CD4-positive, alpha-beta T cell treated with Interleukin-17A for 1 hour (primary cell): ENCODE measurements around the gene ZNF341.
"Not testable (repeated sequence)": the region's sequence is repeated elsewhere in the genome, so short reads cannot be mapped to it uniquely, and the experiment has no call there.

Source experiments
- DNase-seq: peaks from one replicate; pipeline ENCODE4 v3.0.0-alpha.2; 2020

Gene ZNF341

DNA sequence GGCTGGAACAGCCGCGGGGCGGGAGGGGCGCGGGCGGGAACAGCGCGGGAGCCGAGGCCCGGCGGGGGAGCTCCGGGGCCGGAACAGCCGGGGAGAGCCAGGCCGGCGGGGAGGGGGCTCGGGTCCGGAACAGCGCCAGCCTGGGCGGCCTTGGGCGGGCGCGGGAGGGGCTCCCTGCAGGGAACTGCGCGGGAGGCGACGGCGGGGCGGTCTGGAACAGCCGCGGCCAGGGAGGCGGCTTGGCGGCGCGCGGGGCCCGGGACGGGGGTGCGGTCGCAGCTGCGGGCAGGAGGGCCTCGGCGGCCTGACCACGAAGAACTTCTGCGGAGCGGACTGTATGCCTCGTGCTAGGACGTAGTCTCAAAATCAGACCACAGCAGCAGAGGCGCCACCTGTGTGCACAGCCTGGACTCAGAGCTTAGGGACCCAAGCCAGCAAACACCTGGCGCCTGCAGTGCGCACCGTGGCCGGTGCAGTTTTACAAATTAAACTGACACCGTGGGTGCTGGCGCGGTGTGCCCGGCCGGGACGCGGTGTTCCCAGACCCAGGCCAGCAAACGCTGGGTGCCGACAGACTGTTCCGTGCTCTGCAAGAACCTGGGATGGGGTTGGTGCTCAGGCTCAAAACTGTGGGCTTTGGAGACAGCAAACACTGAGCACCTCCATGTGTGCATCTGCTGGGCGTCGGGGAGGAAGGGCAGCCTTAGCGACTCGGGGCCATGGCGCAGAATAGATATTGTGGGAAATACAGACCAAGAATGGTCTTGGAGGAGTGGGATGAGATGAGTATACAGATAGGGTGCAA is 572 bp downstream of the ZNF341 start:
- DNase-seq: no peak

DNA sequence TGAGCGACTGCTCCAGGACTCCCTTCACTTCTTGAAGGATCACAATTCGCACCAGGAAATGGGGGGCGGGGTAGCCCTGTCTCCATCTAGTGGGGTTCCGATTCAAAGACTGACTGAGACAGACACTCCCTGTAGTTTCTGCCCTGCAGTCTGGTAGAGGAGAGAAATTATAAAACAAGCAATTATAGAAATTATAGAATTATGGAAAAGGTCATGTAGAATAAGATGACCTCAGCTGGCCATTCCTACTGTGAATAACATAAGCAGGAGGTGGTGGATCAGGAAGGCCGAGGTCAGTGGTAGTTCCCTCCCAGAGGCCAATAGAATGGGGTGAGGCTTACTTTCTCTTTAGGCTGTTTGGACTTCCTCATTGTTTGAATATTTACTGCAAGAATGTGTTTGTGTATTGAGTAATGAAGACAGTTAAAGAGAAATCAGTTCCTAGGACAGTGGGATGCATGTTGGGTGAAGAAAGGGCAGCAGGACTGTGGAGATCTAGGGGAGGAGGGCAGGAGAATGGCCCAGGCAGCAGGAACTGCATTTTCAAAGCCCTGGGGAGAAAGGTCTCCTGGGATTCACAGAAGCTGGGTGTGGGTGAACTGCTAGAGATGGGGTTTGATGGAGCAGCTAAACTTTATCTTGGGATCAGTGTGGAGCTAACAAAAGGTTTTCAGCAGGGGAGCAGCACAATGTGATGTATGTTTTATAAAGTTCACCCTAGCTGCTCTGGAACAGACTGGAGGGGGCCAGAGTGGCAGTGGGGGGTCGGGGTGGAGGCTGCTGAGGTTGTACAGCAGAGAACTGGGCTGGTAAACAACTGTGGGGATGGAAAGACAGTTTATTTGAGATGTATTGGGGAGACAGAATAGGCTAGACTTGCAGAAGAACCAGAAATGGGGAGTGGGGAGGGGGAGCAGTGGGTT is 2.1 kb downstream of the ZNF341 start:
- DNase-seq: no peak

DNA sequence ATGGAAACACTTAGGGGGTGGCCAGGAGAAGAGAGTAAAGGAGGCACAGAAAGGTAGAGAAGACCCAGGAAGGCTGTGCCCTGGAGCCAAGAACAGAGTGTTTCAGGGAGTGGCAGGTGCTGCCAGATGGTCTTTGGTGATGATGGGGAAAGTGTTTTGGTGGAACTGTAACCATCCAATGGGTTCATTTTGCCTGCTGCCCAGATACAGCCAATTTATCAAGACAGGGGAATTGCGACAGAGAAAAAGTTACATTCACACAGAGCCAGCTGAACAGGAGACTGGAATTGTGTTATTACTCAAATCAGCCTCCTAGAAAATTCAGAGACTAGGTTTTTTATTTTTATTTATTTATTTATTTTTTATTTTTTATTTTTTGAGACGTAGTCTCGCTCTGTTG is 5.2 kb downstream of the ZNF341 start:
- no peak for DNase-seq

DNA sequence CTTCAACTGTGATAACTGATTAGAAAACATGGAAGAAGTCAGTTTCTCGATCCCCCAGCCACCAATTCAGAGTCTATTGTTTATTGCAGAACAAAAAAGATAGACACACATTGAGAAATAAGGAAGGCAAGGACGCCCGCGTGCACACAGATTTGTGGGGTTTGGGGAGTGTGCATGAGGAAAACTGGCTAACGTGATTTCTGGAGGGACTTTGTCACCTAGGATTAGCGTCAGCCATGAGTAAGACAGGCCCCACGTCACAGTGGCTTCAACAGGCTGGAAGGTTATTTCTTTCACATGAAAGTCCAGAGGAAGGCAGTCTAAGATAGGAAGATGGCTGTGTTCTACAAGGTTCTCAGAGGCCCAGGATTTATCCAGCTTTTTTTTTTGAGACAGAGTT is 7.7 kb downstream of the ZNF341 start:
- DNase-seq: no peak

DNA sequence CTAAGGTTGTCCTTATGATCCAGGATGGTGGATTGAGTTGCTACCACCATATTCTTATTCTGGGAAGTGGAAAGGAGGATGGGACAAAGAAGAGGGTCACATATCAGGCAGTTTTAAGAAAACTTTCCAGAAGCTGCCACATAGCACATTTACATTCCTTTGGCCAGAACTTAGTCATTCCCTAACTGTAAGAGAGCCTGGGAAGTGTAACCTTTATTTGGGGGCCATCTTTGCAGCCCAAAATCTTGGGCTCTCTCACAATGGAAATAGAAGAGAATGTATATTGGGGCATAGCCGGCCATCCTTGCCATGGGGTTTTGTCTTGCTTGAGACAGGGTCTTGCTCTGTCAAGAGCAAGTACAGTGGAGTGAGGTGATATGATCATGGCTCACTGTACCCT is 8.4 kb downstream of the ZNF341 start:
- DNase-seq: no peak

DNA sequence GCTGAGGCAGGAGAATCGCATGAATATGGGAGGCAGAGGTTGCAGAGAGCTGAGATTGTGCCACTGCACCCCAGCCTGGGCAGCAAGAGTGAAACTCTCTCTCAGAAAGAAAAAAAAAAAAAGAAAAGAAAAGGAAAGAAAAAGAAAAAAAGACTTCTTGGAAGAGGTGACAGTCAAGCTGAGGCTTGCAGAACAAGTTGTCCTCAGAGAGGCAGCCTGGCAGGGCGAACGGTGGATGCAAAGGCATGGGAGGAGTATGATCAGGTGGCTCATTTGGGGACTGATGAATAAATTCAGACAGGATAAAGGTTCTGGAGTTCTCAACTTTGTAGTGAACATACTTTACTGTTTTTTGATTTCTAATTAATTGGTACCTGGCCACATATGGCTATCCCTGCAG is 12.4 kb downstream of the ZNF341 start:
- DNase-seq: no peak

DNA sequence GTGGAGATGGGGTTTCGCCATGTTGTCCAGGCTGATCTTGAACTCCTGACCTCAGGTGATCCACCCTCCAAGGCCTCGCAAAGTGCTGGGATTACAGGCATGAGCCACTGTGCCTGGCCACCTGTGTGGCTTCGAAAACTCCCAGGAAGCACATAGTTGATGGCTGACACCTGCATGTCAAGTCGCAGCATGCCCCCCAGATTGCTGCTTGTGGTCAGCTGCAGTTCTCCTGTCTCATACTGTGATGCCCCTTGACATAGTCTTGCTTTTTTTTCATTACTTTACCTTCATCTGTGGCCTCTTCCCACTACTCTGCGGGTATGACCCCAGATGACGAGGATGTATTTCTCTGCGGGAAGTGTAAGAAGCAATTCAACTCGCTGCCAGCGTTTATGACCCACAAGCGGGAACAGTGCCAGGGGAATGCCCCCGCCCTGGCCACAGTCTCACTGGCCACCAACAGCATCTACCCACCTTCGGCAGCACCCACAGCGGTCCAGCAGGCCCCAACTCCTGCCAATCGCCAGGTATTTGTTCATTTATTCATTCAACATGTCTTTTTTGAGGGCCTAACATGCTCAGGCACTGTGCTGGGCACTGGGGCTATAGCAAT is 13.1 kb downstream of the ZNF341 start:
- DNase-seq: no peak

DNA sequence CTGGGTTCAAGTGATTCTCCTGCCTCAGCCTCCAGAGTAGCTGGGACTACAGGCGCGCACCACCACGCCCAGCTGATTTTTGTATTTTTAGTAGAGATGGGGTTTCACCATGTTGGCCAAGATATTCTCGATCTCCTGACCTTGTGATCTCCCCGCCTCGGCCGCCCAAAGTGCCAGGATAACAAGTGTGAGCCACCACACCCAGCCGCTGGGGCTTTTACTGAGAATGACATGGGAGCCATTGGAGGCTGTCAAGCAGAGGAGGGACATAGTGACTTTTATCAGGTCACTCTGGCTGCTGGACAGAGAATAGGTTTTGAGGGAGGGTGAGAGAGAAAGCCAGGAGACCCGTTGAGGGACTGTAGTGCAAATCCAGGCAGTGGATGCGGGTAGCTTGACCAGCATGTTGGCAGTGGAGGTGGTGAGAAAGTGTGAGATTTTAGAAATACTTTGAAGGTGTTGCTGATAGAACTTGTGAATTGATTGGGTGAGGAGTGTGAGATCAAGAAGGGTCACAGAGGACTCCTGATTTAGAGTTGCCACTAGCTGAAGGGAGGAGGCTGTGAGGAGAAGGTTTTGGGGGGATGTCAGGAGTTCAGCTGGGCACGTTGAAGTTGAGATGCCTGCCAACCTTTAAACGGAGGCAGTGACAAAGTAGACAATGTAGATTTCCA is 14.7 kb downstream of the ZNF341 start:
- no peak for DNase-seq

DNA sequence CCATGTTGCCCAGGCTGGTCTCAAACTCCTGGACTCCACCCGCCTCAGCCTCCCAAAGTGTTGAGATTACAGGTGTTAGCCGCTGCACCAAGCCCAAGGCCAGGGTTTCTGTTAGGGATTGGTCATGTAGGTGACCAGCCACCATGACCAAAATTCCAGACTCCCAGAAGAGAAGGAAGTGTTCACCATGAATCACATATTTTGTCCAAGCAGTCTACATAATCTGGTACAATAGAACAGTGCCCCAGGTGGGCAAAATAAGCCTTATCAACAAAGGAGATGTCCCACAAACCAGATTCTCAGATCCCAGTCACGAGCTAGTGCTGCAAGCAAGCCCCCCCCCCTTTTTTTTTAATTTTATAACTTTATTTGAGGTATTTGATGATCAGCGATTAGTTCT is 20.0 kb downstream of the ZNF341 start:
- DNase-seq: no peak

DNA sequence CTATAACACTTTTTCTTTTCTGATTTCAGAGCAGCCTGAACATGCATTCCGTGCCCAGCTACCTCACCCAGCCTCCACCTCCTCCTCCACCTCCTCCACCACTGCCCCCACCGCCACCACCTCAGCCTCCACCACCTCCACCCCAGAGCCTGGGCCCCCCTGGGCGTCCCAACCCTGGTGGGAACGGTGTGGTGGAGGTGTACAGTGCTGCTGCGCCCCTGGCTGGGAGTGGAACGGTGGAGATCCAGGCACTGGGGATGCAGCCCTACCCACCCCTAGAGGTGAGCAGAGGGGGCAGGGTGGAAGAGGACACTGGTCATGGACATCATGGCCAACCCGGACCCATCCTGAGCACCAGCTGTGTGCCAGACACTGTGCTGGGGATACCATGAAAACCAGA is 21.3 kb downstream of the ZNF341 start:
- DNase-seq: no peak

DNA sequence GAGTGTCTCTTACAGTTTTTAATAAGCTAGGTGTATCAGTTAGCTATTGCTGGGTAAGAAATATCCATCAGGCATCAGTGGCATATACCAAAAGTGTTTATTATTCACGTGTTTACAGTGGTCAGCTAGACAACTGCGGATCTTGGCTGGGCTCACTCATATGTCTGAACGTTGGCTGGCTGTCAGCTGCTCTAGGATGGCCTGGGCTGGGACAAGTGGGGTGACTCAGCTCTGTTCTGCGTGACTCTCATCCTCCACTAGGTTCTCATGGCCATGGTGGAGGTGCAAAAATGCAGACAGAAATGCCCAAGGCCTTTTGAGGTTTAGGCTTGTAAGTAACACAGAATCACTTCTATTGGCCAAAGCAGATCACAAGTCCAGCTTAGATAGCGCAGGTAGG is 22.0 kb downstream of the ZNF341 start:
- DNase-seq: no peak

DNA sequence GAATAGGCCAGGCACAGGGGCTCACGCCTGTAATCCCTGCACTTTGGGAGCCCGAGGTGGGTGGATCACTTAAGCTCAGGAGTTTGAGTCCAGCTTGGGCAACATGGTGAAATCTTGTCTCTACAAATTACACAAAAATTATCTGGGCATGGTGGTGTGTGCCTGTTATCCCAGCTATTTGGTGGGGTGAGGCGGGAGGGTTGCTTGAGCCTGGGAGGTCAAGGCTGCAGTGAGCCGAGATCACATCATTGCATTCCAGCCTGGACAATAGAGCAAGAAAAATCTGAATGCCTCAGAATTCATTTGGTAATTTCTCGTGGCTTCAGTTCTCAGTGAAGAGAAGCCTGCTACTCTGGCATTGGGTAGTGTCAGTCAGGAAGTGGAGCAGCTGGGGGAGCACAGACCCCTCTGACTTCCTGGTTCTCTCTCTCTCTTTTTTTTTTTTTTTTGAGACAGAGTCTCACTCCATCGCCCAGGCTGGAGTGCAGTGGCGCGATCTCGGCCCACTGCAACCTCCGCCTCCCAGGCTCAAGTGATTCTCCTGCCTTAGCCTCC is 24.2 kb downstream of the ZNF341 start:
- DNase-seq: not testable (repeated sequence)

DNA sequence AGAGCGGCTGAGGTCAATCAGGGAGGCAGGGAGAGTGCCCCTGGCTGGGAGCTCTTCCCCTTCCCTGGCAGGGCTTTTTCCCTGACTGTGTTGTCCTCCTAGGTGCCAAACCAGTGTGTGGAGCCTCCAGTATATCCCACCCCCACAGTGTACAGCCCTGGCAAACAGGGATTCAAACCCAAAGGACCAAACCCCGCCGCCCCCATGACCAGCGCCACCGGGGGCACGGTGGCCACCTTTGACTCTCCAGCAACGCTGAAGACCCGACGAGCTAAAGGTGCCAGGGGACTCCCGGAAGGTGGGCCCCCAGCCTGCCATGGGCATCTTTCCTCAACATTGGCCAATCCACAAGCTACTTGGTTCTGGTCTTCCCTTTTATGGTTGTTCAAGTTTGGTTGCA is 25.2 kb downstream of the ZNF341 start:
- no peak for DNase-seq

DNA sequence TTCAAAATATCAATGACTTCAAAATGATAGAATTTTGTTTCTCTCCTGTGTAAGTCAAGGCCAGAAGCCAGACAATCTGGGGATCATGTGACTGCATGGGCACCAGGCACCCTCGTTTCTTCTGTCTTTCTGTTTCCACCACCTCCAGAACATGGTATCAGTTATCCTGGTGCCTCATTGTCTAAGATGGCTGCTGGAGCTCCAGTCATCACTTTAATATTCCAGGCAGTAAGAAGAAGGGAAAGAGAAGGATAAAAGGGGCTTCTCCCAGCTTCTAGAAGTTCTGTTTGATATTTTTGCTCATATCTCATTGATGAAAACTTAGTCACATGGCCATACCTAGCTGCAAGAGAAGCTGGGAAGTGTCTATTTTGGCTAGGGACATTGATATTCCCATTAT is 25.7 kb downstream of the ZNF341 start:
- DNase-seq: no peak

DNA sequence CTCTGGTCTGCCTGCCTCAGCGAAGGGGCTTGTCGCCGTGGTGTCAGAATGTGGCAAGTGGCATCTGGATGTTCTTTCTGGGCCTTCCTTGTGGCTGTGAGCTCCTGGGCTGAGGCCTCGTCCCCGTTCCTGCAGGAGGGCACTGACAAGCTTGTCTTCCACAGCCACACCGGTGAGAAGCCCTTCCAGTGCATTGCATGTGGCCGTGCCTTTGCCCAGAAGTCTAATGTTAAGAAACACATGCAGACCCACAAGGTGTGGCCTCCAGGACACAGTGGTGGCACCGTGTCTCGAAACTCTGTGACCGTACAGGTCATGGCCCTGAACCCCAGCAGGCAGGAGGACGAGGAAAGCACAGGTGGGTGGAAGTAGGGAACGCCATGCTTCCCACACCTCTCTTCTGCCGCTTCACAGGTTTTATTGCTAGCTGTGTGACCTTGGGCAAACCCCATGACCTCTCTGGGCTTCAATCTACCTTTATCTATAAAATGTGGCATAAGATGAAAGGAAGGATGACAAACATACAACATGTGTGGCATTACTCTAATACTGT is 30.0 kb downstream of the ZNF341 start:
- DNase-seq: no peak

DNA sequence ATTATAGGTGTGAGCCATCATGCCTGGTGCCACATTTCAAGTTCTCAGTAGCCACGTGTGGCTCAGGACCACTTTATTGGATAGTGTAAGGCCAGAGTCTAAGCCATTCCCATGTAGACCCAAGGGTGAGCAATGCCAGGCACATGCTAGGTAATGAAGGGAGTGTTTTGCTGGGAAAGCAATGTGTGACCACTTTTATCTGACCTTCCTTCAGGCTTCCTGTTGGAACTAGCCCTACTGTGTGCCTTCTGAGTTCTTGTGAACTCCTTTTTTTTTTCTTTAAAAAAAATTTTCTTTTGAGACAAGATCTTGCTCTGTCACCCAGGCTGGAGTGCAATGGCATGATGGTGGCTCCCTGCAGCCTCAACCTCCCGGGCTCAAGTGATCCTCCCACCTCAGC is 33.3 kb downstream of the ZNF341 start:
- DNase-seq: no peak

DNA sequence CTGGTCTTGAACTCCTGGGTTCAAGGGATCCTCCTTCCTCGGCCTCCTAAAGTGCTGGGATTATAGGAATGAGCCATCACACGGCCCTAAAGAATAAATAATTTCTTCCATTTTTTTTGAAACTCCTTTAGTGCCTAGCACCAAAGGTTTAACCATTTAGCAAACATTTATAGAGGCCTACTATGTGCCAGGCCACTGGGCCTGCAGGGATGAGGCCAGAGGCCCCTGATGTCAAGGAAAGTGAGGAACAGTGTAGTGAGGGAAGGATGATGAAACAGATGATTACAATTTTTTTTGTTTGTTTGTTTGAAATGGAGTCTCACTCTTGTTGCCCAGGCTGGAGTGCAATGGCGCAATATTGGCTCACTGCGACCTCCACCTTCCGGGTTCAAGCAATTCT is 33.8 kb downstream of the ZNF341 start:
- DNase-seq: no peak

DNA sequence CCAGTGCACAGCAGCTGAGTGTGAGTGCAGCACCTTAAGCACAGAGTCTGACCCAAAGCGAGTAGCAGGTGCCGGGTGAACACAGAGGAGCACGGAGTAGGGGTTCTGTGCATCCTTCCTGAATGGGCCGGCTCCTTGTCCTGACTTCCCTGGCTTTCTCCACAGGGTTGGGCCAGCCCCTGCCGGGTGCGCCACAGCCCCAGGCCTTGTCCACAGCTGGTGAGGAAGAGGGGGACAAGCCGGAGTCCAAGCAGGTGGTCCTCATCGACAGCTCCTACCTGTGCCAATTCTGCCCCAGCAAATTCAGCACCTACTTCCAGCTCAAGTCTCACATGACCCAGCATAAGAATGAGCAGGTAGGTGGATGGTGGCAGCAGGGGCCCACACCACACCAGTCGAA is 34.9 kb downstream of the ZNF341 start:
- DNase-seq: no peak

DNA sequence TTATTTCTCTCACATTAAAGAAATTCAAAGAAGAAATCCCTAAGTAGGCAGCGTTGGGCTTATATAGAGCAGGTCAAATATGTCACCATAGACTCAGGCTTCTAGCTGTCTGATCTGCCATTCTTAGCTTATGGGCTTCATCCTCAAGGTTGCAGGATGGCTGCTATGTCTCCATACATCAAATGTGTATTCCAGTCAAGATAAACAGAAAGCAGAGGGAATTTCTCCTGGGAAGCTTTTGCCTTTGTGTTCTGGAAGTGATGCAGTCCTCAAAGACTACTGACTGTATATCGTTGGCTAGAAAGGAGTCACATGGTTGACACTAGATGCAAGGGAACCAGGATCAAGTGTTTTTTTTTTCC is 36.0 kb downstream of the ZNF341 start:
- DNase-seq: no peak

DNA sequence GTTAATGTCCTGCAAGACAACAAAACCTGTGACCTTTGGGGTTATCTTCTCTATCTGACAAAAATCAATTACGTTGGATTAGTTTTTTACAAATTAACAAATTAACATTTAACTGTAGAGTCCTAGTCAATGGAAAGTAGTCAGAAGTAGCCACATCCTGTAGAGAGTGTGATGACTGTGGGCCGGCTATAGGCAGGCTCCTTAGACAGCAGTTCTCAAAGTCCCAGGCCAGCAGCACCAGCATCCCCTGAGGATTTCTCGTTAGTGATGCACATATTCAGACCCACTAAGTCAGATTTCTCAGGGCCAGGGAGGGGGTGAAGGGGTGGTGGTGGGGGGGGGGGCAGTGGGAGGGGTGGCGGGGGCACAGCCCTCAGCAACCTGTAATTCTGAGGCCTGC is 37.2 kb downstream of the ZNF341 start:
- no peak for DNase-seq

DNA sequence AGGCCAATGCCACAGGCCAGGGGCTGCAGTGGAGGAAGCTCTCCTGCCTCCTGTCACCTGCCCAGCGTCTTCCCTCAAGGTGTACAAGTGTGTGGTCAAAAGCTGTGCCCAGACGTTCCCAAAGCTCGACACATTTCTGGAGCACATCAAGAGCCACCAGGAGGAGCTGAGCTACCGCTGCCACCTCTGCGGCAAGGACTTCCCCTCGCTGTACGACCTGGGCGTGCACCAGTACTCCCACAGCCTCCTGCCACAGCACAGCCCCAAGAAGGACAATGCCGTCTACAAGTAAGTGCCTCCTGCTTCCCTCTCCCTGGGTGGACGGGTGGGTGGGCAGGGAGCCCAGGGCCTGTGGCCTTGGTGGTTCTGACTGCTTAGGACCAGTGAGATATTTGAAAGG is 38.2 kb downstream of the ZNF341 start:
- DNase-seq: no peak

DNA sequence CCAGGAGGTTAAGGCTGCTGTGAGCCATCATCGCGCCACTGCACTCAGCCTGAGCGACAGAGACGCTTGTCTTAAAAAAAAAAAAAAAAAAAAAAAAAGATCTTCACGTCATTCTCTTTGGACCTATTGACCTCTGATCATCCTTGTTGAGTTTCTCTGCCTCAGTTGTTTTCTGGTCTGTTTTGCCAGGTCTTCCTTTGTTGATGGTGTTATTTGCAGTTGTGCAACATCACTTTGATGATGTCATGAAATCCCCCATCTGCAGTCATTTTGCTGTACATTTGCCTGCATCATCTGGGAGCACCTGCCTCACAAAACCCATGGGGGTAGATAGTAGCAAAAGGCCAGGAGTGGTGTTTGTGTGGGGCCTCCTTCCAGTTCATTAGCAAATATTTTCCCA is 40.1 kb downstream of the ZNF341 start:
- no peak for DNase-seq

DNA sequence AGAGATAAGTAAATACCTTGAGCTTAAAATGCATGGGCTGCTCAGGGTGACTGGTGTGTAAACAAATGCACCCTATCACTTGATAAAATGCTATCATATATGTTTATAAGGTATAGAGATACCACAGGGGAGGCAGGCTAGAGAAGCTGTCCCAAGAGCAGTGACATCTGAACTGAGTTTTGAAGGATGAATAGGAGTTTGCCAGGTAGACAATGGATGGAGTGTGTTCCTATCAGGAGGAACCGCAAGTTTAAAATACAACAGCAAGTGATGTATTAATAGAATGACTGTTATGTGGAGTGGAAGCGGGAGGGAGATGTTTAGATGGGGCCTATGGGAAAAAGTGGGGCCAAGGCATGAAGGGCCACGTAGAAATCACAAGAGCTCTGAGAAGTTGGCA is 40.6 kb downstream of the ZNF341 start:
- DNase-seq: no peak
